Right lobe of liver (tissue), 6 donors: Measurements from ENCODE around the gene ACCSL. TPM values are rescaled to one million over a fixed set of nuclear protein-coding genes. Genes with fewer than 3 reads are reported as not detected.

Experiments used
- ATAC-seq, 4 donors: fragments of 200-7000 bp; cut with Tn5 transposase; one replicate each; pipeline ENCODE4 v1.9.1; 2020; ENCODE audit warnings: mild to moderate bottlenecking in 4 of 4, moderate library complexity in 4 of 4
- DNase-seq, 3 donors: peaks; one replicate each; pipeline ENCODE4 v3.0.0-alpha.2; 2020
- H3K27ac ChIP-seq, 3 donors: fragments of 200-600 bp; one replicate each; pipeline ENCODE4 v1.8.0; 2022
- H3K27me3 ChIP-seq, 2 donors: fragments of 200-600 bp; one replicate each; pipeline ENCODE4 v1.8.0; 2022
- H3K36me3 ChIP-seq, 4 donors: fragments of 200-600 bp; sonication (generic) in 1 of 4; one replicate each; pipeline versions ENCODE4 v1.5.1 to v1.8.0; 2017 to 2022; ENCODE audit warnings: control low read depth in 1 of 4
- H3K4me1 ChIP-seq, 4 donors: fragments of 200-600 bp; sonication (generic) in 1 of 4; one replicate each; pipeline versions ENCODE4 v1.5.1 to v1.8.0; 2017 to 2022; ENCODE audit warnings: control low read depth in 1 of 4
- H3K4me3 ChIP-seq, 3 donors: fragments of 200-600 bp; one replicate each; pipeline ENCODE4 v1.8.0; 2022
- H3K9me3 ChIP-seq, 4 donors: fragments of 200-600 bp; sonication (generic) in 1 of 4; one replicate each; pipeline versions ENCODE4 v1.5.1 to v1.8.0; 2017 to 2022; ENCODE audit warnings: control low read depth in 1 of 4
- POLR2A ChIP-seq: fragments of 450-650 bp; IDR thresholded peaks from one replicate; pipeline ENCODE4 v1.6.1; 2017; ENCODE audit warnings: antibody characterized with exemption, mild to moderate bottlenecking
- WGBS: methylation state at CpG from one replicate; pipeline ENCODE4 v1.1.6; 2018; ENCODE audit warnings: low coverage, low lambda C conversion rate; ENCODE audit not compliant: insufficient coverage; ENCODE audit errors: missing lambda C conversion rate; 5-methylcytosine and 5-hydroxymethylcytosine counted together
- intact Hi-C, 2 donors: fragments of 100-400 bp; cut with DNase I; formaldehyde crosslinking; loops; one replicate each; pipeline versions ENCODE4 v1.11.2 to v1.14.1; 2022
- total RNA-seq, 6 experiments: library from RNA; depleted of rRNA in 2 of 6; stranded (reverse); fragments of >200 nt in 2 of 6; fragmentation: NEBNext Ultra II Directional in 3 of 6; extraction: Animal tissue kit (Norgen Biotek cat#: 25700) in 3 of 6; gene quantifications; one replicate each; pipeline versions ENCODE4 v1.1.0 to v1.2.4, GENCODE V29; 2016 to 2023
- TF ChIP-seq, protein P1 (sequence below), 4 donors: fragments of 200-600 bp in 3 of 4; fragments of 450-650 bp in 1 of 4; IDR thresholded peaks; one replicate each; pipeline versions ENCODE4 v1.5.1 to v1.8.0; 2016 to 2022; ENCODE audit warnings: antibody characterized with exemption in 4 of 4, mild to moderate bottlenecking in 2 of 4
- donor health status: DM: no; HTN: yes; CAD: no.
- donor health status: DM: no; HTN: no; CAD: no.
- donor health status: DM: no; HTN: no; CAD: no.
- donor health status: DM: no; HTN: yes; CAD: no.
- donor health status: DM: no; HTN: yes; CAD: no.

The ACCSL gene
- total RNA-seq, 6 experiments from 2014 or later, result not detected

DNA sequence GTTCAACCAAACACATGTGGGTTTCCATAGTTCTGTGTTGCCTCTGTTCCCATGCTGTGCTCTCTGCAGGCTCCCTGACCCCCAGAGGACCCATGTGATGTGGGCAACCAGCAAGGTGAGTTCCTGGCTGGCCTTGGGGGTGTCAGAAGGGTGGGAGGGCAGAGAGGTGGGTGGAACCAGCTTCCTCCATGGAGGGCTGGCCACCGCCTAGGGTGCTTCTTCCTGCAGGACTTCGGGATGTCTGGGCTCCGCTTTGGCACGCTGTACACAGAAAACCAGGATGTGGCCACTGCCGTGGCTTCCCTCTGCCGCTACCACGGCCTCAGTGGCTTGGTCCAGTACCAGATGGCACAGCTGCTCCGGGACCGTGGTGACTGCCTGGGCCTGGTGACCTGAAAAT, 33.2 kb downstream of the ACCSL start:
- intact Hi-C loops, result no loop called here
- no peak for DNase-seq
- H3K36me3 ChIP-seq, result peaks cover 0 to 7% (median 0%) of the 10 kb centered on the region in 4 donors

DNA sequence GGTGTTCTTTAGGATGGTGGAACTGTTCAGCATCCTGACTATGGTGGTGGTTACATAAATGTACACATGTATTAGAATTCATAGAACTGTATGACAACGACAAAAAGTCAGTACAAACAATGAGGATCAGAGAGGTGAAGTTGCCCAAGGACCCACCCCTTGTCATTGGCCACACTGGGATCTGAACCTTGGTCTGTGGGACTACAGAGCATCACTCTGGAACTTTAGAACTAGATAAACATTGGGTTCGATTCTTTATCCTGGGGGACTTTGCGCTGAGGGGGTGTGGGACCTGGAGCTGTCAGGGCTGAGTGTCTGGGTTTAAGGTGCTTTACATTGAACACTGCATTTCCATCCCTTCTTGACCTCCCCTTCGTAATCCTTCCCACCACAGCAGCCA, 34.9 kb downstream of the ACCSL start:
- no peaks in the 10 kb centered on the region for H3K27me3 ChIP-seq
- no peak for DNase-seq
- H3K9me3 ChIP-seq, result no peaks in the 10 kb centered on the region
- no peaks in the 10 kb centered on the region for H3K4me1 ChIP-seq
- no peak for ATAC-seq
- no peak overlapping the region for H3K4me3 ChIP-seq
- no peak for TF ChIP-seq POLR2A
- TF ChIP-seq, protein P1, sequence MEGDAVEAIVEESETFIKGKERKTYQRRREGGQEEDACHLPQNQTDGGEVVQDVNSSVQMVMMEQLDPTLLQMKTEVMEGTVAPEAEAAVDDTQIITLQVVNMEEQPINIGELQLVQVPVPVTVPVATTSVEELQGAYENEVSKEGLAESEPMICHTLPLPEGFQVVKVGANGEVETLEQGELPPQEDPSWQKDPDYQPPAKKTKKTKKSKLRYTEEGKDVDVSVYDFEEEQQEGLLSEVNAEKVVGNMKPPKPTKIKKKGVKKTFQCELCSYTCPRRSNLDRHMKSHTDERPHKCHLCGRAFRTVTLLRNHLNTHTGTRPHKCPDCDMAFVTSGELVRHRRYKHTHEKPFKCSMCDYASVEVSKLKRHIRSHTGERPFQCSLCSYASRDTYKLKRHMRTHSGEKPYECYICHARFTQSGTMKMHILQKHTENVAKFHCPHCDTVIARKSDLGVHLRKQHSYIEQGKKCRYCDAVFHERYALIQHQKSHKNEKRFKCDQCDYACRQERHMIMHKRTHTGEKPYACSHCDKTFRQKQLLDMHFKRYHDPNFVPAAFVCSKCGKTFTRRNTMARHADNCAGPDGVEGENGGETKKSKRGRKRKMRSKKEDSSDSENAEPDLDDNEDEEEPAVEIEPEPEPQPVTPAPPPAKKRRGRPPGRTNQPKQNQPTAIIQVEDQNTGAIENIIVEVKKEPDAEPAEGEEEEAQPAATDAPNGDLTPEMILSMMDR (IDR thresholded peaks at IDR 0.05), result no peak
- no peak overlapping the region for H3K27ac ChIP-seq
- intact Hi-C loops, result no loop called here
- H3K36me3 ChIP-seq, result peaks cover 0 to 7% (median 0%) of the 10 kb centered on the region in 4 donors
- 70% methylated on average over 3 of the region's 4 CpGs for WGBS

More for the DNA sequence above, 33.2 kb downstream of the ACCSL start:
- Histone ChIP-seq H3K27ac (no peak overlapping the region), H3K27me3 (no peaks in the 10 kb centered on the region), H3K9me3 (no peaks in the 10 kb centered on the region), H3K4me3 (no peak overlapping the region), H3K4me1 (no peaks in the 10 kb centered on the region)
- WGBS, result no CpG with 5 or more reads among the region's 9 CpGs
- TF ChIP-seq, protein P1 (IDR thresholded peaks at IDR 0.05), result no peak
- no peak for TF ChIP-seq POLR2A
- ATAC-seq, result no peak

DNA sequence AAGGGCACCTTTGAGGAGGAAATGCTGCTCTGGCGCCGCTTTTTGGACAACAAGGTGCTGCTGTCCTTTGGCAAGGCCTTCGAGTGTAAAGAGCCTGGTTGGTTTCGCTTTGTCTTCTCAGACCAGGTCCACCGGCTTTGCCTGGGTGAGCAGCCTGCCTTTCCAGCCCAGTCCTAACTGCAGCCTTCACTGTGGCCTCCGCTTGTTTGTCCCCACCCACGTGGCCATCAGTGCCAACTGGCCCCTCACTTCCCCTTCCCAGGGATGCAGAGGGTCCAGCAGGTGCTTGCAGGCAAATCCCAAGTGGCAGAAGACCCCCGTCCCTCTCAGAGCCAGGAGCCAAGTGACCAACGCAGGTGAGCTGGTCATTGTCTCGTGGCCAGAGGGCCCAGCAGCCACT, 35.7 kb downstream of the ACCSL start:
- no peaks in the 10 kb centered on the region for H3K9me3 ChIP-seq
- H3K4me3 ChIP-seq, result no peak overlapping the region
- WGBS, result no CpG with 5 or more reads among the region's 10 CpGs
- no peak overlapping the region for H3K27ac ChIP-seq
- intact Hi-C loops, result no loop called here
- no peaks in the 10 kb centered on the region for H3K27me3 ChIP-seq
- ATAC-seq (no peak), DNase-seq (no peak)
- H3K4me1 ChIP-seq, result no peaks in the 10 kb centered on the region
- peaks cover 0 to 4% (median 0%) of the 10 kb centered on the region in 4 donors for H3K36me3 ChIP-seq
- TF ChIP-seq POLR2A, result no peak
- TF ChIP-seq, protein P1 (IDR thresholded peaks at IDR 0.05), result no peak

DNA sequence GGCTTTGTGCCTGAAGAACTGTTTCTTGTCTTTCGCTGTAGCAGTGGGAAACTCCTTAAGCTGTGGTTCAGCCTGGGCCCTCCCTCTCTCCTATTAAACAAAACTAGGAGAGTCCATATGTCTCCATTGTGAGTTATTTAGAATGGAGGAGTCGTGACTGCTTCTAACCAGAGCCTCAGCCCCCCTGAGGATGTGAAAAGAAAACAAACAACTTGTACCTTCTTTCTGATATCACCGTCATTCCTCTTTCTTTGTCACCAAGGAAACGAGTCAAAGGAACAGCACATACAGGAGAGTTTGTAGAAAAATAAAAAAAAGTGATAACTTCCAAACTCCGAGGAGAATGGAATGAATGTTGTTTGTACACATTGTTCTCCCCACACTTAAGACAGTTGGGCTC, 36.1 kb downstream of the ACCSL start:
- intact Hi-C loops, result no loop called here
- TF ChIP-seq, protein P1 (IDR thresholded peaks at IDR 0.05), result no peak
- TF ChIP-seq POLR2A, result no peak
- H3K9me3 ChIP-seq, result no peaks in the 10 kb centered on the region
- DNase-seq, result no peak
- H3K27me3 ChIP-seq, result no peaks in the 10 kb centered on the region
- H3K4me1 ChIP-seq, result no peaks in the 10 kb centered on the region
- WGBS, result 81% methylated on average over 4 of the region's 5 CpGs
- no peak for ATAC-seq
- H3K36me3 ChIP-seq, result peaks cover 0 to 3% (median 0%) of the 10 kb centered on the region in 4 donors
- no peak overlapping the region for H3K27ac ChIP-seq
- no peak overlapping the region for H3K4me3 ChIP-seq

DNA sequence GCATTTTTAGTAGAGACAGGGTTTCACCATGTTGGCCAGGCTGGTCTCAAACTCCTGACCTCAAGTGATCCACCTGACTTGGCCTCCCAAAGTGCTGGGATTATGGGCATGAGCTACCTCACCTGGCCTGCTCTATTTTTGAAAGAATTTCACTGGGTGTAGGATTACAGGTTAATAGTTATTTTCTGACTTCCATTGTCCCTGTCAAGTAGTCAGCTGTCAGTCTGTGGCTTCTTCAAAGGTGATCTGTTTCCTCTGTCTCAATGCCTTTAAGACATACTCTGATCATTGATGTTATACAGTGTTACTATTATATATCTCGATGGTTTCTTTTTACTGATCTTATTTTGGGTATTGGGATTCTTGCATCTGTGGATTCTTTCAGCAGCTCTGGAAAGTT, 37.5 kb downstream of the ACCSL start:
- no peak for ATAC-seq
- no peaks in the 10 kb centered on the region for H3K4me1 ChIP-seq
- 100% methylated on average over 1 of the region's 1 CpG for WGBS
- intact Hi-C loops, result no loop called here
- H3K4me3 ChIP-seq, result no peak overlapping the region
- no peak for TF ChIP-seq POLR2A
- TF ChIP-seq, protein P1 (IDR thresholded peaks at IDR 0.05), result no peak
- peaks cover 0 to 3% (median 0%) of the 10 kb centered on the region in 4 donors for H3K36me3 ChIP-seq
- H3K27ac ChIP-seq, result no peak overlapping the region
- no peaks in the 10 kb centered on the region for H3K27me3 ChIP-seq
- no peaks in the 10 kb centered on the region for H3K9me3 ChIP-seq
- no peak for DNase-seq
